Measurements from ENCODE around the gene NKX2-4.

NKX2-4 gene

GRCh38 chr20:21358737-21359136, 38.6 kb downstream of the NKX2-4 start:
- no peak for DNase-seq

- DNase-seq = no peak
Observed at GRCh38 chr20:21357844-21358243, 39.5 kb downstream of the NKX2-4 start.

GRCh38 chr20:21356386-21356785, 40.9 kb downstream of the NKX2-4 start:
- no peak for DNase-seq

- no peak for DNase-seq
Observed at GRCh38 chr20:21355981-21356380, 41.3 kb downstream of the NKX2-4 start.

GRCh38 chr20:21353236-21353635, 44.1 kb downstream of the NKX2-4 start:
- no peak for DNase-seq

- DNase-seq = no peak
Observed at GRCh38 chr20:21352703-21353102, 44.6 kb downstream of the NKX2-4 start.
